ENCODE results near the gene CFAP47. TPM values are rescaled to one million over a fixed set of nuclear protein-coding genes. Genes with fewer than 3 reads are reported as not detected.

CFAP47 gene
- total and polyA plus RNA-seq, 7 donors: 0.20 TPM; not detected in 6

DNA sequence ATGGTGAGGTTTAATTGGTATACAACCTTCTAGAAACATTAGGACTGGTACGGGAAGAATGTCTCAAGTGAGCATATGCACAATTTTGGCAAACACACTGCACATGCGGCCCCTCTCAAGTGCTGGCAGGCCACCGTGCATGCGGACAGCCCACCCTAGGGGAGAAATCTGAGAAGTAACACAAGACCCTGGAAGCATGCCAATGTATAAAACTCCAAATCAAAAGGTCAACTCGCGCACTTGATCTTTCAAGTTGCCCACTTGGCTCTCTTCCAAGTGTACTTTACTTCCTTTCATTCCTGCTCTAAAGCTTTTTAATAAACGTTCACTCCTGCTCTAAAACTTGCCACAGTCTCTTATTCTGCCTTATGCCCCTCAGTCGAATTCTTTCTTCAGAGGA is 488.3 kb downstream of the CFAP47 start:
- TF ChIP-seq CTCF (IDR thresholded peaks at IDR 0.05): no peak
- 19 to 30% (median 28%) methylated on average over 8 of the region's 8 CpGs for WGBS, 3 donors
- no peaks in the 10 kb centered on the region for H3K27me3 ChIP-seq (ENCODE audit: insufficient read depth in 3 of 3, low read length in 2 of 3)
- H3K4me1 ChIP-seq: no peaks in the 10 kb centered on the region
- H3K27ac ChIP-seq: no peak overlapping the region
- intact Hi-C loops (cut with DNase I): no loop called here
- no peak overlapping the region for H3K4me3 ChIP-seq
- no peaks in the 10 kb centered on the region for H3K9me3 ChIP-seq
- ATAC-seq (no peak), DNase-seq (no peak)
- H3K36me3 ChIP-seq (ENCODE audit: insufficient read depth in 1 of 2, low read depth in 1 of 2): no peaks in the 10 kb centered on the region

GRCh38 chrX:36414056-36414455 is 494.5 kb downstream of the CFAP47 start:
- H3K27ac ChIP-seq: no peak overlapping the region
- no peak for TF ChIP-seq CTCF (IDR thresholded peaks at IDR 0.05)
- no peaks in the 10 kb centered on the region for H3K4me1 ChIP-seq
- 88 to 98% (median 91%) methylated on average over 2 of the region's 2 CpGs for WGBS, 3 donors
- DNase-seq (no peak), ATAC-seq (no peak)
- intact Hi-C loops (cut with DNase I): no loop called here
- H3K27me3 ChIP-seq (ENCODE audit: insufficient read depth in 3 of 3, low read length in 2 of 3): no peaks in the 10 kb centered on the region
- no peak overlapping the region for H3K4me3 ChIP-seq
- no peaks in the 10 kb centered on the region for H3K9me3 ChIP-seq
- H3K36me3 ChIP-seq (ENCODE audit: insufficient read depth in 1 of 2, low read depth in 1 of 2): no peaks in the 10 kb centered on the region

DNA sequence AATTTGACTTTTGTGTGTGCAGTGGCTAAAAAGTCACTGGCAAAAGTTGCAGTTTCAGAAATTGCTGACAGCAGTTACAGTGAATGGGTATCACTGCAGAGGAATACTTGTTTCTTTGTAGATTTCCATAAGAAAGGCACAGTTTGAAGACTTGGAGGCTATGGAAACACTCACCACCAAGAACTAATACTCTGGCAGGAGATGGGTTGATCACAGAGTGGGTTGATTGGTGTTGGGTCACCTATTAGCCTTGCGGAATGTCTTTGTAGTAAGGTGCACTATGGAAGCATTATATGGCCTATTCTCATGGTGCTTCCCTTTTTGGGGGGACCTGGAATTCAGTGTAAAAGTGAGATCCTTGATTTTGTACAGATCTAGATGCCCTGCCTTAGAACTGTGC is 502.8 kb downstream of the CFAP47 start:
- no peak overlapping the region for H3K27ac ChIP-seq
- no peaks in the 10 kb centered on the region for H3K4me1 ChIP-seq
- DNase-seq (no peak), ATAC-seq (no peak)
- no peaks in the 10 kb centered on the region for H3K9me3 ChIP-seq
- intact Hi-C loops (cut with DNase I): no loop called here
- H3K4me3 ChIP-seq: no peak overlapping the region
- no peaks in the 10 kb centered on the region for H3K27me3 ChIP-seq (ENCODE audit: insufficient read depth in 3 of 3, low read length in 2 of 3)
- 83 to 93% (median 91%) methylated on average over 1 of the region's 1 CpG for WGBS, 3 donors
- H3K36me3 ChIP-seq (ENCODE audit: insufficient read depth in 1 of 2, low read depth in 1 of 2): no peaks in the 10 kb centered on the region
- TF ChIP-seq CTCF (IDR thresholded peaks at IDR 0.05): no peak

GRCh38 chrX:36431819-36432218 is 512.3 kb downstream of the CFAP47 start:
- no peak for ATAC-seq

More at GRCh38 chrX:36431819-36432218, 512.3 kb downstream of the CFAP47 start:
- Histone ChIP-seq H3K27me3 (ENCODE audit: insufficient read depth in 3 of 3, low read length in 2 of 3) (no peaks in the 10 kb centered on the region), H3K36me3 (ENCODE audit: insufficient read depth in 1 of 2, low read depth in 1 of 2) (no peaks in the 10 kb centered on the region), H3K4me3 (no peak overlapping the region), H3K4me1 (no peaks in the 10 kb centered on the region), H3K9me3 (no peaks in the 10 kb centered on the region), H3K27ac (no peak overlapping the region)
- intact Hi-C loops (cut with DNase I): no loop called here
- 45 to 60% (median 49%) methylated on average over 3 of the region's 3 CpGs for WGBS, 3 donors
- TF ChIP-seq CTCF (IDR thresholded peaks at IDR 0.05): no peak
- DNase-seq: no peak
